Measurements from ENCODE around the gene DAAM1. TPM values are rescaled to one million over a fixed set of nuclear protein-coding genes. Genes with fewer than 3 reads are reported as not detected.
A peak's percentile ranks its signal among the peaks of the same experiment; 100 is the strongest.

Gene DAAM1
- total and polyA plus RNA-seq, 12 donors: 7.4 to 37.4 (median 24.9) TPM

DNA sequence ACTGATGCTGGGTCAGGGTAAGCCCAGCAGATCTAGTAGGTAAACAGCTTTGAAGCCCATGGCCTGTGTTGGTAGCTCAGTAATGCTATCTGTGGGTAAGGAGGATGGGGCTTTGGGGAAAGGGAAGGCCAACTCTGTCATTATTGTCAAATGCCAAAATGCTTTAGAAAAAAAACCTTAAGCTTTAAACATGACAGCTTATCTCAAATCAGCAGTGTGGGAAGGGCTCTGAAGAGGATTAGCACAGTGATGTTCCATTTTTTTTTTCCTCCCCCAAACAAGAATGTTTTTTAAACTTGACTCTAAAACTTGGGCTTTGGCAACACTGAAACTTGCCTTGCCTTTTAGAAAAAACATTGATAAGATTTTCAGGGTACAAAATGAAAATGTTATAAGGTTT lies 11.7 kb downstream of the DAAM1 start:
- Histone ChIP-seq H3K9me3 (replicated peaks in 1 of 3) (no peaks in the 10 kb centered on the region), H3K36me3 (replicated peaks in 1 of 2) (no peaks in the 10 kb centered on the region), H3K27me3 (no peaks in the 10 kb centered on the region), H3K27ac (peak overlapping the region in 1 of 5 donors; percentile 27), H3K4me3 (no peak overlapping the region), H3K4me1 (replicated peaks in 1 of 2) (peaks cover 21 to 43% of the 10 kb centered on the region in 2 donors)
- TF ChIP-seq, protein P1, sequence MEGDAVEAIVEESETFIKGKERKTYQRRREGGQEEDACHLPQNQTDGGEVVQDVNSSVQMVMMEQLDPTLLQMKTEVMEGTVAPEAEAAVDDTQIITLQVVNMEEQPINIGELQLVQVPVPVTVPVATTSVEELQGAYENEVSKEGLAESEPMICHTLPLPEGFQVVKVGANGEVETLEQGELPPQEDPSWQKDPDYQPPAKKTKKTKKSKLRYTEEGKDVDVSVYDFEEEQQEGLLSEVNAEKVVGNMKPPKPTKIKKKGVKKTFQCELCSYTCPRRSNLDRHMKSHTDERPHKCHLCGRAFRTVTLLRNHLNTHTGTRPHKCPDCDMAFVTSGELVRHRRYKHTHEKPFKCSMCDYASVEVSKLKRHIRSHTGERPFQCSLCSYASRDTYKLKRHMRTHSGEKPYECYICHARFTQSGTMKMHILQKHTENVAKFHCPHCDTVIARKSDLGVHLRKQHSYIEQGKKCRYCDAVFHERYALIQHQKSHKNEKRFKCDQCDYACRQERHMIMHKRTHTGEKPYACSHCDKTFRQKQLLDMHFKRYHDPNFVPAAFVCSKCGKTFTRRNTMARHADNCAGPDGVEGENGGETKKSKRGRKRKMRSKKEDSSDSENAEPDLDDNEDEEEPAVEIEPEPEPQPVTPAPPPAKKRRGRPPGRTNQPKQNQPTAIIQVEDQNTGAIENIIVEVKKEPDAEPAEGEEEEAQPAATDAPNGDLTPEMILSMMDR (IDR thresholded peaks at IDR 0.05): no peak
- TF ChIP-seq POLR2A (IDR thresholded peaks at IDR 0.05): no peak
- DNase-seq: no peak
- intact Hi-C loops (cut with DNase I): no loop called here

DNA sequence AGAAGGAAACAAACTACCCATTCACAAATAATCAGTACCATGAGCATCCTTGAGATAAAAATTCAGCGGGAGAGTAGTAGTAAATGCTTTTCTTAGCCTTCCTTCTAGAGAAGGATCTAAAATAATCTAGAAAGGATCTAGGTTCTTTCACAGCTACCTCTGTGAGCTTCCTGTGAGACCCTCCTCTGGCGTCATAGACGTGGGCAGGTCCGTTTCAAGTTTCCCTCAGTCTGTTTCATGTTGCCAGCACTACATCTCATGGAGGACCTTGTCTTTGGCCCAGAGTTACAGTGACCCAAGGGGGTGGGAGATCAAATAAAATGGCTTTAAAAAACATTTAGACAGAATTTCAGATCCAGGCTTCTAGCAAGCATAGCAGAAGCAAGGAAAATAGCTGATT lies 13.6 kb downstream of the DAAM1 start:
- intact Hi-C loops (cut with DNase I): no loop called here
- H3K27ac ChIP-seq: no peak overlapping the region
- peaks cover 14 to 35% of the 10 kb centered on the region in 2 donors for H3K4me1 ChIP-seq (replicated peaks in 1 of 2)

DNA sequence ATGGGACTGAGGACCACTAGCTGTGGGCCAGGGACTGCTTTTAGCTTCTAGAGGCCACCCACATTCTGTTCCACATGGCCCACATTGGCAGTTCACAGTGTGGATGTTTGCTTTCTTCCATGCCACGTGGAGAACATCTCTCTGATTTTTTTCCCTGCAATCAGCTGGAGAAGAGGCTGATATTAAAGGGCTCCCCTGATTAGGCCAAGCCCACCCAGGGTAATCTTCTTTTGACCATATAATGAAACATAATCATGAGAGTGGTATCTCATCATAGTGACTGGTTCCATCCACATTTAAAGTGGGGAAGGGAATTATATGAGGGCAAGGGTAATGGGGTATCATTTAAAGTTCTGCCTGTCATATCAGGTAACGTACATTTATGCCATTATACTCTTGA lies 15.8 kb downstream of the DAAM1 start:
- Histone ChIP-seq H3K27ac (no peak overlapping the region), H3K36me3 (replicated peaks in 1 of 2) (no peaks in the 10 kb centered on the region), H3K4me1 (replicated peaks in 1 of 2) (peaks cover 8 to 21% of the 10 kb centered on the region in 2 donors), H3K4me3 (no peak overlapping the region), H3K9me3 (replicated peaks in 1 of 3) (no peaks in the 10 kb centered on the region), H3K27me3 (no peaks in the 10 kb centered on the region)
- TF ChIP-seq, protein P1 (IDR thresholded peaks at IDR 0.05): no peak
- TF ChIP-seq POLR2A (IDR thresholded peaks at IDR 0.05): no peak
- intact Hi-C loops (cut with DNase I): no loop called here
- DNase-seq: no peak
- WGBS, 4 donors: 63 to 94% (median 88%) methylated on average over 2 of the region's 2 CpGs

More for the DNA sequence above, 13.6 kb downstream of the DAAM1 start:
- Histone ChIP-seq H3K27me3 (no peaks in the 10 kb centered on the region), H3K9me3 (replicated peaks in 1 of 3) (no peaks in the 10 kb centered on the region), H3K36me3 (replicated peaks in 1 of 2) (no peaks in the 10 kb centered on the region), H3K4me3 (no peak overlapping the region)
- no peak for DNase-seq
- TF ChIP-seq, protein P1 (IDR thresholded peaks at IDR 0.05): no peak
- TF ChIP-seq POLR2A (IDR thresholded peaks at IDR 0.05): no peak
- 88 to 95% (median 90%) methylated on average over 4 of the region's 4 CpGs for WGBS, 4 donors

DNA sequence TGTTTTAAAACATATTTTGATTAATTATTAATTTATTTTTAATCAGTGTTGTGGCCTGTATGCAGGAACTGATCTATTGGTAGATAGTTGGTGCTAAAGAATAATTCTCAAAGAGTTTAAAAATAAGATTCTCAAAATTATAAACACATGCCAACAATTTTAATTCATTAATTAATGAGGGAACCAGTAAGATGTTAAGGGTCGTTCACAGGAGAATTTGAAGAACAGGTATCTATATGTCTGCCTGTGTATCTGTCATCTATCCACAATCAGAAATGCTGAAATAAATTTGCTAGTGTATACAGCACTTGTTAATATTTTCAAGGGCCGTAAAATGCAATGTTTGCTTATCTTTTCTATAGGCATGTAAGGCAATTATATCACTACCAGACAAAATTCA lies 18.4 kb downstream of the DAAM1 start:
- no peak overlapping the region for H3K4me3 ChIP-seq
- H3K27ac ChIP-seq: no peak overlapping the region
- no peak for TF ChIP-seq POLR2A (IDR thresholded peaks at IDR 0.05)
- TF ChIP-seq, protein P1 (IDR thresholded peaks at IDR 0.05): no peak
- no peaks in the 10 kb centered on the region for H3K27me3 ChIP-seq
- no peaks in the 10 kb centered on the region for H3K36me3 ChIP-seq (replicated peaks in 1 of 2)
- 95 to 99% (median 98%) methylated on average over 2 of the region's 2 CpGs for WGBS, 4 donors
- peaks cover 1 to 15% of the 10 kb centered on the region in 2 donors for H3K4me1 ChIP-seq (replicated peaks in 1 of 2)
- H3K9me3 ChIP-seq (replicated peaks in 1 of 3): no peaks in the 10 kb centered on the region
- DNase-seq: no peak
- intact Hi-C loops (cut with DNase I): no loop called here
